NCI-H69 (cell line): ENCODE results near the gene AHRR.
"Not testable (repeated sequence)": the region's sequence is repeated elsewhere in the genome, so short reads cannot be mapped to it uniquely, and the experiment has no call there.

ENCODE experiments used
- DNase-seq: peaks from one replicate; lab custom pipeline; 2025; lab: John Stamatoyannopoulos, UW

Gene AHRR

DNA sequence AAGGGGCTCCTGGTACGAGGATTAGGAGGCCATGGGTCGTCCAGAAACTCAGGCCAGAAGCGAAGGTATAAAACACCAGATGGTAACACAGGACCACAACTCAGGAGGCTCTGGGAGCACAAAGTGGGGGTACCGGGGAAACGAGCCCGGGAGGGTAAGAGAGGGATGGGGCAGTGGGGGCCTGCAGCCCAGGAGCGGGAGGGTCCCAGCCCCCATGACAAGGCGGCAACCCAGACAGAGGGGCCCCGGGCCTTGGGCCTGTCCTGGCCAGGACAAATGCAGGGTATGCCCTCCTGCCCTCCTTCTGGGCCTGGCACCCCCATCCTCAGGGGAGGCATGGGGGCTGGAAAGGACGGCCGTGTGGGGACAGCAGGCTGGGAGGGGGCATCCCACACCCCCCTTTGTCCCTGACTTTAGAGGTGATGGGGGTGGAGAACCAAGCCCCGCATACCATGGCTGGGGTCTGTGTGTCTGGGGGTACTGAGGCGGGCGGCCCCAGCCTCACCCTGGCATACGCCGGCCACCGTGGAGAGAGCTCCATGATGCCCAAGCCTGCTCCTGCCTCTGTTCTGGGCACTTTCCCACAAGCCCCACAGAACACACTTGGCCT is 74.5 kb downstream of the AHRR start:
- no peak for DNase-seq

DNA sequence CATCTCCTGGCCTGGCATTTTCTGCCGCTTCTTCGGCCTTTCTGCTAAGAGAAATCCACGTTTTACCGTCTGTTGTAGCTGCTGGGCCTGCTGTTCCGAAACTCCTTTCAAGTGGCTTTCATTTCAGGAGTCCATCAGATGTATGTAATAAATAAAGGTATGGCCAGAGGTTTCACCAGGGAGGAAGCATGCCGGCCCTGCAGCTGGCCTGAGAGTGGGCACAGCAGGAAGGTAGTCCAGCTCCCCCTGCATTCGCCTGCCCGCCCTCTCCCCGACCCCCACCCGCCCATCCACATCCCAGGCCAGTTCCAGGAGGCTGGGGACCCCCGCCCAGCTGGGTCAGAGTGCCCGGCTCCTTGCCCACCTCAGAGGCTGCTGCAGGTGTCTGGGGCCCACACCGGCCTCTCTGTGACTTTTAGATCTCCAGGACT is 75.0 kb downstream of the AHRR start:
- DNase-seq, result no peak

GRCh38 chr5:398141-398474 is 76.6 kb downstream of the AHRR start:
- not testable (repeated sequence) for DNase-seq

- DNase-seq, result no peak
These were observed 77.2 kb downstream of the AHRR start for GRCh38 chr5:398475-399295.

DNA sequence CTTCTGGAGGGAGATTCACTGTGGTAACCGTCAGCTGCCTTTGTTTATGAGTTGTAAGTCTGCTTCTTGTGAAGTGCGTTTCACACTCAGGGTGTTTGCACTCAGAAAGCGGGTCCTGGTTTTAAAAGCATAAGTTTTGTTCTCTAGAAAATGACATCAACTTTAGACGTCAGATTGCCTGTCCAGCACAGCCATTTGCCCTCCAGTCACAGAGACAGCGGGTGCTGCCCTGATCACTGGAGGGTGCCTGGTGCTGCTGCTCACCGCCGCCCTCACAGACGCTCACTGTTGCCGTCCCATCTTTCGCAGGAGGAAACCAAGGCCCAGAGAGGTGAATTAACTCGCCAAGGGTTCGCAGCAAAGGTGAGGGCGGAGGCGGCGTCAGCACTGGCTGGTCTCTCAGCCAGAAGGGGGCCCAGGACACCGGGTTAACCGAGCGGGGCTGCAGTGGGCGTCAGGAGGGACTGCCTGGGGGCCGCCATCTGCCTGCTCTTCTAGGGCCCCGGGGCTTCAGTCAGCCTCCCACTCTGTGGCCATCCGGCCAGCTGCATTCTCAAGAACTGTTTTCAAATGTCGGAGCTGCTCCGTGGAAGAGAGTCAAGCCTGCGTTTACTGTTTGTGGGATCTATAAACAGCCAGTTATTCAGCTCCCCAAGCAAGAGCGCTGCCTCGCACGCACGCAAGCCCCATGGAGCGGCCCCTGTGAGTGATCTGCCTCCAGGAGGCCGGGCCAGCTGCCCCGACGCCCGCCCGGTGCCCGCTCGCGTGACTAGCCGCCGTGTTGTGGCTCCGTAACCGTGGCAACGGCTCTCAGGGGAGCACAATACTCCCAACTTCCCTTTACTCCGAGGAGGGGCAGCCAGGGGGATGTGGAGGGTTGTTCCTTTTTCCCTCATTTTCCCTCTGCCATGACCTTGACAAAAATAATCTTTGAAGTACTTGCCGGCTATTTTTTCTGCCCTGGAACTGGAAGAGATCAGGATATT is 78.1 kb downstream of the AHRR start:
- peak; percentile 94 for DNase-seq

DNA sequence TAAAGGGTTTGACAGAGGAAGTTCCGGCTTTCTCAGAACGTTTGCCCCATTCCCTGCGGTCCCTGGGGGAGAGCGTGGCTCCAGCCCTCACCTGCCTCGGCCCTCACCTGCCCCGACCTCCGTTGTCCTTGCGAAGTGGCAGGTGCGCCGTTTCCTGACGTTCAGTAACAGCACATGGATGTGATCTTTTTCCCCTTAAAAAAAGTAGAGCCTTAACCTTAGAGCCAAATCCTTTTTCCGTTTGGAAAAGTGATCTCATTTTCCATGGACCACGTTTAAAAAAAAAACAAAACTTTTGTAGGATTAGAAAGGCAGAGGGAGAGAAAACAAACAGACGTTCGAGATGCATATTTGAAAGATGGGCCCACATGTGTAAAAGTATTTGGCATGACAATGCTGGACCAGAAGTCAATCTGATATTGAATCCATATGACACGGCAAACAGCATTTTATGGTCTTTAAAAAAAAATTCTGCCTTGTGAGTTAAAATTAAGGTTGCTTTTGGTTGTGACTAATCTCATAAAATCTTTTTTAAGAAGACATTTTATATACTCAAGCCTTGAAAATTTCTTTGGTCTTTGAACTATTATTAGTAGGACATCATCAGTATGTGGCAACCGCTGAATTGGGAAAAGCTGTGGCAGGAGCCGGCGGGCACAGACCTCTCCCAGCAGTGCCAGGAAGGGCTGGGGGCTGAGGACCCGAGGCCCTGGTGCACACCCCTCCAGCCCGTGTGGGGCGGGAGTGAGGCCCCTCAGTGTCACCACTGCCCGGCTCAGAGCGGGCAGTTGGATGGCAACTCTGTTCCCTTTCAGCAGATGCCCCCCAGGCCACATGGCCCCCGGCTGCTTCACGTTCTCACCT is 79.0 kb downstream of the AHRR start:
- DNase-seq, result peak; percentile 79

- no peak for DNase-seq
These were observed 79.9 kb downstream of the AHRR start for GRCh38 chr5:401146-402034.

GRCh38 chr5:402219-402614 is 80.7 kb downstream of the AHRR start:
- DNase-seq, result not testable (repeated sequence)

DNA sequence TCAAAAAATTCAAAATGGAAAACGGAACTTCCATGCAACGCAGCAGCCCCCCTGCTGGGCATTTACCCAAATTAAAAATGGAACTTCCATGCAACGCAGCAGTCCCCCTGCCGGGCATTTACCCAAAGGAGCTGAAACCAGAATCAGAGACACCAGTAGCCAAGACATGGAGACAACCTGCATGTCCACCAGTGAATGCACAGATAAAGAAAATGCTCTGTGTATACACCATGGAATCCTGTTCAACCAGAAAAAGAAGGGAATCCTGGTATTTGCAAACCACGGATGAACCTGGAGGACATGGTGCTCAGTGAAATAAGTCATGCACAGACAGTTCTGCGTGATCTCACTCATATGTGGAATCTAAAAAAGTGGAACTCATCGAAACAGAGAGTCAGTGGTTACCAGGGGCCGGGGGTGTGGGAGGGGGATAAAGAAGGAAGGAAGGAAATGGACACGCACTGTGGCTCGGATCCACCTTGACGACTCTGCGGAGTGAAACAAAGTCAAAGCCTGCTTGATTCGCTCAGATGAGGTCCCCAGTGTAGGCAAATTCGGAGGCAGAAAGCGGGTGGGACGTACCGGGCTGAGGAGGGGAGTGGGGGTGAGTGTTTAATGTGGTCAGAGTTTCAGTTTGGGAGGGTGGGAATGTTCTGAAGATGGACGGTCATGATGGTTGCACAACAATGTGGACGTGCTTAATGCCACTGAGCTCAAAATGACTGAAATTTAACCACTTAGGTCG is 81.3 kb downstream of the AHRR start:
- no peak for DNase-seq

DNA sequence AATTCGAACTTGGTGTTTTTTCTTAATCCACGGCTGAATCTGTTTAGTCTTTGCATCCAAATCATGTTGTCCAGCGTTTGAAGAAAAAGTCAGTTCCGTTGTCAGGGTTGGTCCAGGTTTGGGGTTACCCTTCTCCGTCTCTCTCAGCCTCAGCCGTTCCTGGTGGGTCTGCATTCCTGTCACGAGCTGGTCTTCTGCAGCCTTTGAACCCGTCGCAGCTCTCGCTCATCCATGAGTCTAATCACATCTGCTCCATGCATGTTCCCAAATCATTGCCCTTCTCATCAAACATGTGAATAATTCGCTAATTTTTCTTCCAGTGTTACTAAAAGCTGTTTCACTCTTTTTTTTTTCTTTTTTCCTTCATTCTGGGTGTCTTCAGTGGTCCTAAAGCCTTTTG is 82.5 kb downstream of the AHRR start:
- no peak for DNase-seq

DNA sequence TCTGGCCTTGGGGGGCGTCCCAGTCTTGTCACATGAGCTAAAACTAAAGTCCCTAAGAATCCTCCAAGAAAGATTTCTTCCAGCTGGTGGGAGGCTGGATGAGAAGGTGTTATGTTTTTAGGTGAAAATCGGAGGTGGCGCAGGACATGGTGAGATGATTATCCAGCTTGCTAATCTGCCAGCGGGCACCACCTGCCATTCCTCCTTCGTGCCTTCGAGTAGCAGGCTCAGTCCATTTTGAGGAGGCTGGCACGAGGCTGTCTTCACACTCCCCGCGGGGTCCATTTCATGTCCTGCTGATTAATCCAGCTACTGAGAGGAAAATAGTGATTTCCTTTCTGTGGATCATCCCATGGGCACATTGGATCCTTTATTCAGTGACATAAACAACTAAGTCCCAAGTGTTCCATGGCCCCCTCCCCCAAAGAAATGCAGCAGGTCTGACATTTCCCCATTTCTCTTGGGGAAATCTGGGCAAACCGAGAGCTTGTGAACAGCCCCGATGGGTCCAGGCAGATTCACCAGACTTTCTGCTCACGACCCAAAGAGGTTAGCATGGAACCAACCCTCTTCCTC is 83.2 kb downstream of the AHRR start:
- DNase-seq, result no peak

GRCh38 chr5:405421-405820 is 83.9 kb downstream of the AHRR start:
- no peak for DNase-seq

GRCh38 chr5:406041-406440 is 84.5 kb downstream of the AHRR start:
- DNase-seq, result no peak

DNA sequence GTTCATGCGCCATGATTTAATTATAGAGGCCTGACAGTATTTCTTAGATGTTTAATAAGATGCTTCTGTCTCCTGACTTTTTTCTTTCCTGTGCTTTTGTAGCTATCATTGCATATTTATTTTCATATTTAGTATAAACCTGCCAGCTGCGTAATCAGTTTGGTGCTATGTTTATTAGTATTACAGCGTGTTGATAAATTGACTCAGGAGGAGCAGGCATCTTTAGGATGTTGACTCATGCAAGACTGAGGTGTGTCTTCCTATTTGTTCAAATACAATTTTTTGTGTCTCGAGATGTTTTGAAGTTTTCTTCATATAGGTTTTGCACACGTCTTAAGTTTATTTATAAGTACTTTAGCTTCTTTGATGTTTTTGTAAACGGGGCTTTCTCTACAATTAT is 85.5 kb downstream of the AHRR start:
- no peak for DNase-seq

GRCh38 chr5:407801-408268 is 86.3 kb downstream of the AHRR start:
- DNase-seq, result peak; percentile 19

- peak; percentile 54 for DNase-seq
These were observed 89.5 kb downstream of the AHRR start for GRCh38 chr5:410911-411517.

GRCh38 chr5:411728-412127 is 90.2 kb downstream of the AHRR start:
- peak; percentile 13 for DNase-seq

- DNase-seq, result not testable (repeated sequence)
These were observed 93.7 kb downstream of the AHRR start for GRCh38 chr5:414991-415927.
